A549 (cell line): ENCODE measurements around the gene NAA40. TPM values are rescaled to one million over a fixed set of nuclear protein-coding genes. Genes with fewer than 3 reads are reported as not detected.

Experiments
- ATAC-seq, 2 experiments: fragments of 200-7000 bp in 1 of 2; fragments of >200 bp in 1 of 2; cut with Nextera tagmentation in 1 of 2; cut with Tn5 transposase in 1 of 2; 3 replicates each; pipeline versions ENCODE4 v1.8.0 to v1.9.1; 2018 to 2020; ENCODE audit warnings: mild to moderate bottlenecking in 1 of 2, moderate library complexity in 1 of 2
- CTCF ChIA-PET: fragments of 300-600 bp; sonication (Branson Sonifier 250); formaldehyde crosslinking; extraction: SDS; loops from one replicate; lab custom pipeline; 2021; ENCODE audit warnings: antibody characterized with exemption, inconsistent platforms; lab: Yijun Ruan, JAX
- POLR2A ChIA-PET: fragments of 350-600 bp; formaldehyde crosslinking; extraction: SDS; loops from one replicate; lab custom pipeline; 2021; ENCODE audit warnings: antibody characterized with exemption, inconsistent platforms; lab: Yijun Ruan, JAX
- DNase-seq, 2 experiments: peaks; one replicate each; pipeline versions ENCODE4 v3.0.0 to v3.0.0-alpha.2; 2011 to 2016; ENCODE audit warnings: low read depth in 1 of 2, low spot score in 1 of 2
- FAIRE-seq: peaks from 2 replicates; lab custom pipeline; 2011; peaks lifted over from hg19 to GRCh38; lab: Jason Lieb, UNC
- H3K27ac ChIP-seq, 2 experiments: fragments of >200 bp; sonication (Bioruptor Twin); formaldehyde crosslinking; 3 replicates each; pipeline ENCODE4 v1.5.1; 2016 to 2017
- H3K4me1 ChIP-seq: fragments of >200 bp; sonication (Bioruptor Twin); formaldehyde crosslinking; 3 replicates; pipeline ENCODE4 v1.6.1; 2016
- H3K4me2 ChIP-seq: fragments of >200 bp; sonication (Bioruptor Twin); formaldehyde crosslinking; 3 replicates; pipeline ENCODE4 v1.6.1; 2016
- H3K4me3 ChIP-seq: fragments of >200 bp; sonication (Bioruptor Twin); formaldehyde crosslinking; 3 replicates; pipeline ENCODE4 v1.5.1; 2016
- H3K9me3 ChIP-seq: fragments of >200 bp; sonication (Bioruptor Twin); formaldehyde crosslinking; 3 replicates; pipeline ENCODE4 v1.6.1; 2016
- CHD4 ChIP-seq: fragments of 200-600 bp; sonication (generic); IDR thresholded peaks from 2 replicates; pipeline ENCODE4 v1.6.1; 2016; ENCODE audit warnings: antibody characterized with exemption, mild to moderate bottlenecking, borderline replicate concordance
- EHF ChIP-seq: fragments of 250-450 bp; sonication (Bioruptor Pico); IDR thresholded peaks from 2 replicates; pipeline ENCODE4 v1.5.0; 2020; ENCODE audit warnings: mild to moderate bottlenecking
- EHMT2 ChIP-seq: fragments of 200-600 bp; sonication (generic); IDR thresholded peaks from 2 replicates; pipeline ENCODE4 v1.6.1; 2016; ENCODE audit warnings: antibody characterized with exemption, low read depth, mild to moderate bottlenecking, moderate library complexity
- ESRRA ChIP-seq: fragments of 150-350 bp; IDR thresholded peaks from 2 replicates; pipeline ENCODE4 v1.6.1; 2014; ENCODE audit warnings: mild to moderate bottlenecking, low read length, borderline replicate concordance
- HOXA7 ChIP-seq: fragments of 250-450 bp; sonication (Bioruptor Pico); IDR thresholded peaks from 2 replicates; pipeline ENCODE4 v1.5.0; 2020; ENCODE audit warnings: mild to moderate bottlenecking, moderate library complexity
- HOXB5 ChIP-seq: fragments of 250-450 bp; sonication (Bioruptor Pico); IDR thresholded peaks from 2 replicates; pipeline ENCODE4 v1.5.0; 2020; ENCODE audit warnings: mild to moderate bottlenecking, moderate library complexity
- KDM5A ChIP-seq: fragments of 200-600 bp; sonication (generic); IDR thresholded peaks from 2 replicates; pipeline ENCODE4 v1.6.1; 2016; ENCODE audit warnings: antibody characterized with exemption, mild to moderate bottlenecking
- MAFK ChIP-seq: fragments of 450-650 bp; IDR thresholded peaks from 2 replicates; pipeline ENCODE4 v1.6.1; 2014; ENCODE audit not compliant: partially characterized antibody
- NPAS2 ChIP-seq: fragments of 250-450 bp; sonication (Bioruptor Pico); IDR thresholded peaks from 2 replicates; pipeline ENCODE4 v1.8.0; 2022; ENCODE audit warnings: mild to moderate bottlenecking, moderate library complexity, borderline replicate concordance
- NR3C1 ChIP-seq: fragments of >200 bp; sonication (Bioruptor Twin); formaldehyde crosslinking; IDR thresholded peaks from 3 replicates; pipeline ENCODE4 v1.6.1; 2017
- RAD21 ChIP-seq, 2 experiments: fragments of >200 bp in 1 of 2; sonication (Bioruptor Twin) in 1 of 2; formaldehyde crosslinking in 1 of 2; IDR thresholded peaks in 1 of 2; conservative IDR thresholded peaks in 1 of 2; 2 replicates in 1 of 2; 3 replicates in 1 of 2; pipeline ENCODE4 v1.6.1; 2012 to 2018; ENCODE audit warnings: inconsistent platforms in 1 of 2
- RFX5 ChIP-seq: fragments of 450-650 bp; IDR thresholded peaks from 2 replicates; pipeline ENCODE4 v1.7.1; 2014; ENCODE audit warnings: antibody characterized with exemption, mild to moderate bottlenecking, moderate library complexity
- RNF2 ChIP-seq: fragments of 200-600 bp; sonication (generic); IDR thresholded peaks from 2 replicates; pipeline ENCODE4 v1.6.1; 2016; ENCODE audit warnings: low read depth, mild to moderate bottlenecking, antibody characterized with exemption, moderate library complexity, borderline replicate concordance
- SMC3 ChIP-seq: fragments of >200 bp; sonication (Bioruptor Twin); formaldehyde crosslinking; IDR thresholded peaks from 3 replicates; pipeline ENCODE4 v1.6.1; 2018; ENCODE audit warnings: inconsistent platforms
- SREBF2 ChIP-seq: fragments of 450-650 bp; IDR thresholded peaks from 2 replicates; pipeline ENCODE4 v1.6.1; 2014; ENCODE audit warnings: mild to moderate bottlenecking, moderate library complexity
- TFCP2L1 ChIP-seq: fragments of 250-450 bp; sonication (Bioruptor Pico); IDR thresholded peaks from 2 replicates; pipeline ENCODE4 v1.5.0; 2021; ENCODE audit warnings: mild to moderate bottlenecking
- ZFP36 ChIP-seq: fragments of 450-650 bp; IDR thresholded peaks from 2 replicates; pipeline ENCODE4 v1.6.1; 2014; ENCODE audit warnings: borderline replicate concordance; ENCODE audit not compliant: partially characterized antibody
- WGBS: methylation state at CpG from one replicate; pipeline ENCODE4 v1.1.6; 2017; ENCODE audit errors: missing lambda C conversion rate; 5-methylcytosine and 5-hydroxymethylcytosine counted together
- polyA plus RNA-seq, 4 experiments: library from polyadenylated mRNA; depleted of rRNA in 3 of 4; stranded (reverse); fragments of >200 nt; fragmentation: RNase III in 1 of 4; extraction: RNeasy Plus Mini Kit Qiagen cat#74134 plus additional on column Dnase treatment in 1 of 4; gene quantifications; 2 replicates in 3 of 4; 3 replicates in 1 of 4; pipeline ENCODE4 v1.2.3, GENCODE V29; 2011 to 2017
- TF ChIP-seq, protein P1 (sequence below): fragments of >200 bp; sonication (Bioruptor Twin); formaldehyde crosslinking; IDR thresholded peaks from 3 replicates; pipeline ENCODE4 v1.5.1; 2016
- TF ChIP-seq, protein P2 (sequence below): IDR thresholded peaks from 2 replicates; pipeline ENCODE4 v1.6.1; 2012

NAA40 gene
- polyA plus RNA-seq, 2 of the 4 experiments (the other 2 are of a cell fraction) = 21.9 to 32.0 TPM

DNA sequence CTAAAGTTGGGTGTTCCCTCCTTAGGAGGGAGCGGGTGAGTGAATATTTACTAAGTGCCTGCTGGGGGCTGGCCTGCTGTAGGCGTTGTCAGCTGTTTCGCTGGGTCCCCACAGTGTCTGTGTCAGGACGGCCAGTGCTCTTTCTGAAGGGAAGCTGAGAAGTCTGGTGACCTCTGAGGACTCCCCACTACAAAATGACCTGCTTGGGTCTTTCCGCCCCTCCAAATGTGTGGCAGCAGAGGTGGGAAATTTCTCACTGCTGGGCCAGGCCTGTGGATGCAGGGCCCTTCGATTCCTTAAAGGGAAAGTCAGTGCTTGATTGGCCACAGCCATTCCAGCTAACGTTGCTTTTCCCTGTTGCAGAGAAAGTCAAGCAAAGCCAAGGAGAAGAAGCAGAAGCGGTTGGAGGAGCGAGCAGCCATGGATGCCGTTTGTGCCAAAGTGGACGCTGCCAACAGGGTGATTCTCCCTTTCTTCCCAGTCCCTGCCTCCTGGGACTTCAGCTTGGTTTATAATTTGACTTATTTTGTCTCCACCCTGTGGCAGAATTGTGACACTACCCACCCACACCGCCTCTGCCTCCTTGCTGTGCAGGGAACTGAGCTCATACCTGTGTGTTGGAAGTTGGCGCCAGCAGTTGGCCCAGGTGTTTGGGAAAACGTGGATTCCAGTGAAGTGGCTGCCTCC is 6.8 kb downstream of the NAA40 start:
- Histone ChIP-seq H3K27ac (0 out of 6 replicates have a peak overlapping the region, but pooled peaks of 1 of the 2 experiments have one; percentile 10), H3K4me2 (peak overlapping the region; percentile 32; the same call in 1 of the 3 replicates)
- DNase-seq (peak; percentile 75 to 82), ATAC-seq (peak; percentile 98 to 99)
- 55% methylated on average over 14 of the region's 14 CpGs for WGBS
- ChIA-PET POLR2A (interaction anchor here (1.3 kb wide), 1 partner anchor 107 kb away, joined by 9 read pairs; the partner anchor contains the start of gene MARK2), CTCF (interaction anchor here (0.6 to 10.2 kb wide), 54 partner anchors 9 to 466 kb away, joined by 3 to 236 read pairs (median 5); partner anchors contain the start of genes MARK2, RCOR2, SPINDOC and ZFTA)
- TF ChIP-seq RFX5 (no peak), RAD21 (conservative IDR thresholded peaks at IDR 0.05 in 1 of 2, IDR thresholded peaks at IDR 0.05 in 1 of 2) (peak; percentile 79 to 81), SMC3 (peak; percentile 83)
- TF ChIP-seq, protein P1, sequence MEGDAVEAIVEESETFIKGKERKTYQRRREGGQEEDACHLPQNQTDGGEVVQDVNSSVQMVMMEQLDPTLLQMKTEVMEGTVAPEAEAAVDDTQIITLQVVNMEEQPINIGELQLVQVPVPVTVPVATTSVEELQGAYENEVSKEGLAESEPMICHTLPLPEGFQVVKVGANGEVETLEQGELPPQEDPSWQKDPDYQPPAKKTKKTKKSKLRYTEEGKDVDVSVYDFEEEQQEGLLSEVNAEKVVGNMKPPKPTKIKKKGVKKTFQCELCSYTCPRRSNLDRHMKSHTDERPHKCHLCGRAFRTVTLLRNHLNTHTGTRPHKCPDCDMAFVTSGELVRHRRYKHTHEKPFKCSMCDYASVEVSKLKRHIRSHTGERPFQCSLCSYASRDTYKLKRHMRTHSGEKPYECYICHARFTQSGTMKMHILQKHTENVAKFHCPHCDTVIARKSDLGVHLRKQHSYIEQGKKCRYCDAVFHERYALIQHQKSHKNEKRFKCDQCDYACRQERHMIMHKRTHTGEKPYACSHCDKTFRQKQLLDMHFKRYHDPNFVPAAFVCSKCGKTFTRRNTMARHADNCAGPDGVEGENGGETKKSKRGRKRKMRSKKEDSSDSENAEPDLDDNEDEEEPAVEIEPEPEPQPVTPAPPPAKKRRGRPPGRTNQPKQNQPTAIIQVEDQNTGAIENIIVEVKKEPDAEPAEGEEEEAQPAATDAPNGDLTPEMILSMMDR = peak; percentile 71
- TF ChIP-seq, all 56 proteins: peak for 3
- H3K4me3 ChIP-seq = no peak overlapping the region
- H3K4me1 ChIP-seq = peaks cover 9% of the 10 kb centered on the region; the same call in 2 of the 3 replicates
- no peak for FAIRE-seq
- H3K9me3 ChIP-seq = no peaks in the 10 kb centered on the region

DNA sequence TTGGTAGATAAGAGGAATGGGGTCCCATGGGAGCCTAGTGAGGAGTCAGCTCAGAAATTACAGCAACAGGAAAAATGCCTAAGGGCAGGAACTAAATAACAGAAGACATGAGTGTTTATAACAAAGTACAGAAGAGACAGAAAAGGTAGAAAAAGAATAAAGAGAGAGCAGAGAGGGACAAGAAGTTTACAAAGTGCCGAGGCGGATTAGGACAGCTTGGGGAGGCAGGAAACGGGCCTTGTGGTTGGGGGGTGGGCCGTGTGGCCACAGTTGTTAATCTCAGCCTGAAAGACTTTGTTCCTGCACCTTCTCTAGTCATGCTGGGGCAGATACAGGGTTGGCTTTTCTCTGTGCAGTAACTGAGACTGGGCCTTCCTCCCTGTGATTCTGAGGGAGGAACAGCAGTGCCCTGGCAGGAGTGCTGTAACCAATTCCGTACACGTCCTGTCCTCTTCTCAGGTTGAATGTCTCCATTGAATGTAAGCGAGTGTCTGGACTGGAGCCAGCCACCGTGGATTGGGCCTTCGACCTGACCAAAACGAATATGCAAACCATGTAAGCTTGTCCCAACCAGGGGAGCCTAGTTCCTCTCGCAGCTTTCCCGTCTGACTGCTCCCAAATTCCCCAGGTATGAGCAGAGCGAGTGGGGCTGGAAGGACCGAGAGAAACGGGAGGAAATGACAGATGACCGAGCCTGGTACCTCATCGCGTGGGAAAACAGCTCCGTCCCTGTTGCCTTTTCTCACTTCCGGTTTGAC is 13.2 kb downstream of the NAA40 start:
- no peak overlapping the region for H3K27ac ChIP-seq
- no peak overlapping the region for H3K4me3 ChIP-seq
- H3K4me2 ChIP-seq = no peak overlapping the region
- no peak for DNase-seq
- CTCF ChIA-PET = interaction anchor here (0.9 to 10.2 kb wide), 5 partner anchors 11 to 184 kb away, joined by 3 to 236 read pairs (median 4); partner anchors contain the start of genes MARK2 and ZFTA
- ATAC-seq = no peak
- no peaks in the 10 kb centered on the region for H3K9me3 ChIP-seq
- TF ChIP-seq RNF2 = no peak
- TF ChIP-seq NPAS2 (CRISPR knock-in tag) = no peak
- TF ChIP-seq CHD4 = no peak
- TF ChIP-seq NR3C1 = no peak
- TF ChIP-seq SREBF2 = no peak
- TF ChIP-seq, protein P1 = no peak
- TF ChIP-seq TFCP2L1 = no peak
- no peak for TF ChIP-seq HOXB5 (CRISPR knock-in tag)
- no peak for TF ChIP-seq MAFK
- no peak for TF ChIP-seq ZFP36
- TF ChIP-seq HOXA7 = no peak
- no peak for TF ChIP-seq KDM5A
- TF ChIP-seq, protein P2, sequence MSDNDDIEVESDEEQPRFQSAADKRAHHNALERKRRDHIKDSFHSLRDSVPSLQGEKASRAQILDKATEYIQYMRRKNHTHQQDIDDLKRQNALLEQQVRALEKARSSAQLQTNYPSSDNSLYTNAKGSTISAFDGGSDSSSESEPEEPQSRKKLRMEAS = no peak
- TF ChIP-seq EHMT2 = no peak
- no peak for TF ChIP-seq ESRRA
- no peak for TF ChIP-seq EHF
- 91% methylated on average over 20 of the region's 20 CpGs for WGBS
- no peak for FAIRE-seq
- no peaks in the 10 kb centered on the region for H3K4me1 ChIP-seq
- POLR2A ChIA-PET = no interaction called here
